OCI-LY3 (cell line): ENCODE data around the gene L3MBTL4.

ENCODE experiments used
- H2AFZ ChIP-seq: fragments of 200-600, 300-600 bp; shearing (Covaris generic); 2 replicates; pipeline ENCODE4 v1.6.0; 2014; ENCODE audit warnings: antibody characterized with exemption, low read depth, low read length
- H3K27ac ChIP-seq: fragments of 200-600, 300-600 bp; sonication (generic); 2 replicates; pipeline ENCODE4 v1.5.1; 2014; ENCODE audit warnings: mild to moderate bottlenecking, low read length, moderate library complexity, mixed read lengths
- H3K27me3 ChIP-seq: fragments of 200-600, 300-600 bp; sonication (generic); 2 replicates; pipeline ENCODE4 v1.6.1; 2014; ENCODE audit warnings: low read depth, low read length, mixed read lengths
- H3K36me3 ChIP-seq: fragments of 200-600, 300-600 bp; sonication (generic); replicated peaks from 2 replicates; pipeline ENCODE3; 2014; ENCODE audit warnings: low read depth, low read length, mixed read lengths
- H3K4me1 ChIP-seq: fragments of 300-600, 200-600 bp; sonication (generic); 2 replicates; pipeline ENCODE4 v1.6.1; 2014; ENCODE audit warnings: low read length, mixed read lengths
- H3K4me2 ChIP-seq: fragments of 200-600, 300-600 bp; sonication (generic); 2 replicates; pipeline ENCODE4 v1.6.1; 2014; ENCODE audit warnings: low read length, mixed read lengths
- H3K4me3 ChIP-seq: fragments of 300-600, 200-600 bp; sonication (generic); 2 replicates; pipeline ENCODE4 v1.5.1; 2014; ENCODE audit warnings: antibody characterized with exemption, mild to moderate bottlenecking, low read length, moderate library complexity
- H3K79me2 ChIP-seq: fragments of 300-600, 200-600 bp; shearing (Covaris generic); 2 replicates; pipeline ENCODE4 v1.6.1; 2014; ENCODE audit warnings: mild to moderate bottlenecking, low read length, mixed read lengths
- H3K9ac ChIP-seq: fragments of 300-600, 200-600 bp; shearing (Covaris generic); 2 replicates; pipeline ENCODE4 v1.6.0; 2014; ENCODE audit warnings: mild to moderate bottlenecking, low read length, moderate library complexity
- H3K9me3 ChIP-seq: fragments of 200-600, 300-600 bp; shearing (Covaris generic); 2 replicates; pipeline ENCODE4 v1.6.1; 2014; ENCODE audit warnings: low read length, mixed read lengths; ENCODE audit not compliant: insufficient read depth
- H4K20me1 ChIP-seq: fragments of 200-600, 300-600 bp; sonication (generic); 2 replicates; pipeline ENCODE4 v1.6.1; 2016; ENCODE audit warnings: low read length, mixed read lengths; ENCODE audit not compliant: insufficient read depth
- EZH2phosphoT487 ChIP-seq: fragments of 200-600 bp; shearing (Covaris generic); IDR thresholded peaks from 2 replicates; pipeline ENCODE4 v1.6.1; 2018; ENCODE audit warnings: antibody characterized with exemption, mixed run types, low read depth
- TF ChIP-seq, protein P1 (sequence below): fragments of 200-600, 300-600 bp; sonication (generic); IDR thresholded peaks from 2 replicates; pipeline ENCODE4 v1.5.1; 2014; ENCODE audit warnings: antibody characterized with exemption, low read length, low read depth

L3MBTL4 gene

DNA sequence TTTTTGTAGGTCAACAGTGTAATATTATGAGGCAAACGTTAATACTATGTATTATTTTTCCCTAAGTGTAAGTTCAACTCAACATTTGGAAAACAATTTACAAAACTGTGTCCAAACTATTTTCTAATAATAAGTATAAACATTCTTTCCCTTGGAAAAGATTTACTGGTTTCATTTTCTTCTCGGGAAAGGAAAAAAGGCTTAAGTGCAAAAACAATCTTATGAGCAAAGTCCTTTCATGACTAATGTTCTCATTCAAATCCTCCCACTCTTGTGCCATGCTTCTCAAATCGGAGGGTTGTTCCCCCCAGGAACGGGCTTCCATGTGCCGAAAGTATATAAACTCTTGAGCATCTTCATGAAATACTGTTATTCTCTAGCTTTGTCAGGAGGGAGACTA is 19.8 kb upstream of the L3MBTL4 start:
- TF ChIP-seq, protein P1, sequence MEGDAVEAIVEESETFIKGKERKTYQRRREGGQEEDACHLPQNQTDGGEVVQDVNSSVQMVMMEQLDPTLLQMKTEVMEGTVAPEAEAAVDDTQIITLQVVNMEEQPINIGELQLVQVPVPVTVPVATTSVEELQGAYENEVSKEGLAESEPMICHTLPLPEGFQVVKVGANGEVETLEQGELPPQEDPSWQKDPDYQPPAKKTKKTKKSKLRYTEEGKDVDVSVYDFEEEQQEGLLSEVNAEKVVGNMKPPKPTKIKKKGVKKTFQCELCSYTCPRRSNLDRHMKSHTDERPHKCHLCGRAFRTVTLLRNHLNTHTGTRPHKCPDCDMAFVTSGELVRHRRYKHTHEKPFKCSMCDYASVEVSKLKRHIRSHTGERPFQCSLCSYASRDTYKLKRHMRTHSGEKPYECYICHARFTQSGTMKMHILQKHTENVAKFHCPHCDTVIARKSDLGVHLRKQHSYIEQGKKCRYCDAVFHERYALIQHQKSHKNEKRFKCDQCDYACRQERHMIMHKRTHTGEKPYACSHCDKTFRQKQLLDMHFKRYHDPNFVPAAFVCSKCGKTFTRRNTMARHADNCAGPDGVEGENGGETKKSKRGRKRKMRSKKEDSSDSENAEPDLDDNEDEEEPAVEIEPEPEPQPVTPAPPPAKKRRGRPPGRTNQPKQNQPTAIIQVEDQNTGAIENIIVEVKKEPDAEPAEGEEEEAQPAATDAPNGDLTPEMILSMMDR, result no peak
- TF ChIP-seq EZH2phosphoT487, result no peak

GRCh38 chr18:6431659-6432318 is 17.1 kb upstream of the L3MBTL4 start:
- TF ChIP-seq EZH2phosphoT487, result no peak
- TF ChIP-seq, protein P1, result no peak
- Histone ChIP-seq H3K4me2 (no peak overlapping the region), H3K9ac (no peak overlapping the region)

More for the DNA sequence above, 19.8 kb upstream of the L3MBTL4 start:
- no peak overlapping the region for H3K9ac ChIP-seq
- no peak overlapping the region for H2AFZ ChIP-seq
- H3K27me3 ChIP-seq, result no peaks in the 10 kb centered on the region
- H3K27ac ChIP-seq, result no peak overlapping the region
- H3K4me1 ChIP-seq, result no peaks in the 10 kb centered on the region
- H3K36me3 ChIP-seq, result no peaks in the 10 kb centered on the region
- no peak overlapping the region for H3K4me2 ChIP-seq
- no peaks in the 10 kb centered on the region for H3K9me3 ChIP-seq
- no peaks in the 10 kb centered on the region for H4K20me1 ChIP-seq
- no peaks in the 10 kb centered on the region for H3K79me2 ChIP-seq
- no peak overlapping the region for H3K4me3 ChIP-seq

GRCh38 chr18:6428851-6429395 is 14.2 kb upstream of the L3MBTL4 start:
- TF ChIP-seq EZH2phosphoT487, result no peak
- TF ChIP-seq, protein P1, result no peak
- Histone ChIP-seq H3K9ac (no peak overlapping the region), H3K4me2 (no peak overlapping the region), H3K79me2 (no peaks in the 10 kb centered on the region), H3K4me1 (no peaks in the 10 kb centered on the region), H3K27me3 (no peaks in the 10 kb centered on the region), H3K36me3 (no peaks in the 10 kb centered on the region), H3K9me3 (no peaks in the 10 kb centered on the region), H3K27ac (no peak overlapping the region), H4K20me1 (no peaks in the 10 kb centered on the region), H2AFZ (no peak overlapping the region), H3K4me3 (no peak overlapping the region)

More at GRCh38 chr18:6431659-6432318, 17.1 kb upstream of the L3MBTL4 start:
- H3K27ac ChIP-seq, result no peak overlapping the region
- no peaks in the 10 kb centered on the region for H3K9me3 ChIP-seq
- no peak overlapping the region for H2AFZ ChIP-seq
- H3K4me3 ChIP-seq, result no peak overlapping the region
- H3K4me1 ChIP-seq, result no peaks in the 10 kb centered on the region
- no peaks in the 10 kb centered on the region for H3K79me2 ChIP-seq
- H3K27me3 ChIP-seq, result no peaks in the 10 kb centered on the region
- H3K36me3 ChIP-seq, result no peaks in the 10 kb centered on the region
- no peaks in the 10 kb centered on the region for H4K20me1 ChIP-seq

DNA sequence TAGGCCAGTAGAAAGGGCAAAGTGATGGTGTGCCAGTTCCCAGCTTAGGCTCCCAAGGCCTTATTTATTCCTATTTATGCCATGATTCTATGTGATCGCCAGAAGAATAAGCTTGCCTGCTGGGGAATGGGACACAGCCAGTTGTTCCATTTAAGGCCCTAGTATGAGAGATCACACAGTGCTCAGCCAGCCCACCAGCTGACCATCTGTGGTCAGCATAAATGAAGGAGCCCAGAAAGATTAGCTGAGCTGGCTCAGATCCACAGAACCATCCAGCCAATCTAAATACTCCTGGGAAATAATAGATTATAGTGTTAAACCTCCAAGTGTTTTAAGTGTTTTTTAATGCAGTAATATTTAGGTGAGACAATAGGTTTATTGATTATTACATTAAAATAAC is 12.6 kb upstream of the L3MBTL4 start:
- Histone ChIP-seq H3K9ac (no peak overlapping the region), H4K20me1 (no peaks in the 10 kb centered on the region), H3K9me3 (no peaks in the 10 kb centered on the region), H3K36me3 (no peaks in the 10 kb centered on the region), H2AFZ (no peak overlapping the region), H3K4me2 (no peak overlapping the region), H3K27ac (no peak overlapping the region), H3K4me1 (no peaks in the 10 kb centered on the region), H3K4me3 (no peak overlapping the region), H3K27me3 (no peaks in the 10 kb centered on the region), H3K79me2 (no peaks in the 10 kb centered on the region)
- TF ChIP-seq, protein P1, result no peak
- no peak for TF ChIP-seq EZH2phosphoT487
